ENCODE measurements around the gene MEG3.

MEG3 gene

GRCh38 chr14:100851946-100852620 lies 26.2 kb downstream of the MEG3 start:
- Mint-ChIP-seq H3K27me3 (no peaks in the 10 kb centered on the region), H3K36me3 (ENCODE audit: low read depth) (no peaks in the 10 kb centered on the region), H3K4me3 (no peak overlapping the region), H3K27ac (no peak overlapping the region), H3K4me1 (ENCODE audit: low read depth) (no peaks in the 10 kb centered on the region), H3K9me3 (no peaks in the 10 kb centered on the region)
- DNase-seq, result no peak

- H3K4me1 Mint-ChIP-seq (ENCODE audit: low read depth), result no peaks in the 10 kb centered on the region
- no peaks in the 10 kb centered on the region for H3K9me3 Mint-ChIP-seq
- H3K27ac Mint-ChIP-seq, result no peak overlapping the region
- no peaks in the 10 kb centered on the region for H3K27me3 Mint-ChIP-seq
- H3K4me3 Mint-ChIP-seq, result no peak overlapping the region
- H3K36me3 Mint-ChIP-seq (ENCODE audit: low read depth), result no peaks in the 10 kb centered on the region
- no peak for DNase-seq
These were observed 28.5 kb downstream of the MEG3 start for GRCh38 chr14:100854435-100854834.

- Mint-ChIP-seq H3K4me3 (no peak overlapping the region), H3K27me3 (peaks cover 8% of the 10 kb centered on the region), H3K27ac (no peak overlapping the region), H3K9me3 (no peaks in the 10 kb centered on the region), H3K4me1 (ENCODE audit: low read depth) (no peaks in the 10 kb centered on the region), H3K36me3 (ENCODE audit: low read depth) (no peaks in the 10 kb centered on the region)
- DNase-seq, result no peak
These were observed 29.5 kb downstream of the MEG3 start for GRCh38 chr14:100855256-100855930.

GRCh38 chr14:100856056-100856950 lies 30.4 kb downstream of the MEG3 start:
- H3K4me1 Mint-ChIP-seq (ENCODE audit: low read depth), result no peaks in the 10 kb centered on the region
- no peaks in the 10 kb centered on the region for H3K36me3 Mint-ChIP-seq (ENCODE audit: low read depth)
- H3K4me3 Mint-ChIP-seq, result no peak overlapping the region
- no peak for DNase-seq
- H3K27ac Mint-ChIP-seq, result no peak overlapping the region
- H3K9me3 Mint-ChIP-seq, result no peaks in the 10 kb centered on the region
- H3K27me3 Mint-ChIP-seq, result peaks cover 10% of the 10 kb centered on the region

GRCh38 chr14:100857233-100857922 lies 31.5 kb downstream of the MEG3 start:
- no peaks in the 10 kb centered on the region for H3K4me1 Mint-ChIP-seq (ENCODE audit: low read depth)
- no peaks in the 10 kb centered on the region for H3K36me3 Mint-ChIP-seq (ENCODE audit: low read depth)
- no peak overlapping the region for H3K27ac Mint-ChIP-seq
- H3K4me3 Mint-ChIP-seq, result no peak overlapping the region
- no peak for DNase-seq
- H3K9me3 Mint-ChIP-seq, result no peaks in the 10 kb centered on the region
- peaks cover 10% of the 10 kb centered on the region for H3K27me3 Mint-ChIP-seq

- Mint-ChIP-seq H3K9me3 (no peaks in the 10 kb centered on the region), H3K36me3 (ENCODE audit: low read depth) (no peaks in the 10 kb centered on the region), H3K4me3 (no peak overlapping the region), H3K27ac (no peak overlapping the region), H3K4me1 (ENCODE audit: low read depth) (no peaks in the 10 kb centered on the region), H3K27me3 (peaks cover 10% of the 10 kb centered on the region)
- DNase-seq, result no peak
These were observed 32.3 kb downstream of the MEG3 start for GRCh38 chr14:100857923-100858837.

- H3K36me3 Mint-ChIP-seq (ENCODE audit: low read depth), result no peaks in the 10 kb centered on the region
These were observed 32.9 kb downstream of the MEG3 start for GRCh38 chr14:100858838-100859220.

GRCh38 chr14:100859781-100860180 lies 33.9 kb downstream of the MEG3 start:
- no peak for DNase-seq
- no peaks in the 10 kb centered on the region for H3K36me3 Mint-ChIP-seq (ENCODE audit: low read depth)
- no peaks in the 10 kb centered on the region for H3K4me1 Mint-ChIP-seq (ENCODE audit: low read depth)
- H3K9me3 Mint-ChIP-seq, result no peaks in the 10 kb centered on the region
- no peak overlapping the region for H3K4me3 Mint-ChIP-seq
- H3K27ac Mint-ChIP-seq, result no peak overlapping the region
- peaks cover 10% of the 10 kb centered on the region for H3K27me3 Mint-ChIP-seq

More at GRCh38 chr14:100858838-100859220, 32.9 kb downstream of the MEG3 start:
- no peak overlapping the region for H3K4me3 Mint-ChIP-seq
- no peak for DNase-seq
- H3K4me1 Mint-ChIP-seq (ENCODE audit: low read depth), result no peaks in the 10 kb centered on the region
- no peaks in the 10 kb centered on the region for H3K9me3 Mint-ChIP-seq
- peaks cover 10% of the 10 kb centered on the region for H3K27me3 Mint-ChIP-seq
- no peak overlapping the region for H3K27ac Mint-ChIP-seq

- DNase-seq, result no peak
- peaks cover 10% of the 10 kb centered on the region for H3K27me3 Mint-ChIP-seq
- no peaks in the 10 kb centered on the region for H3K9me3 Mint-ChIP-seq
- no peaks in the 10 kb centered on the region for H3K36me3 Mint-ChIP-seq (ENCODE audit: low read depth)
- no peaks in the 10 kb centered on the region for H3K4me1 Mint-ChIP-seq (ENCODE audit: low read depth)
- no peak overlapping the region for H3K4me3 Mint-ChIP-seq
- H3K27ac Mint-ChIP-seq, result no peak overlapping the region
These were observed 34.8 kb downstream of the MEG3 start for GRCh38 chr14:100860556-100861187.

- no peak overlapping the region for H3K4me3 Mint-ChIP-seq
- H3K4me1 Mint-ChIP-seq (ENCODE audit: low read depth), result no peaks in the 10 kb centered on the region
- peaks cover 10% of the 10 kb centered on the region for H3K27me3 Mint-ChIP-seq
- no peak overlapping the region for H3K27ac Mint-ChIP-seq
- no peak for DNase-seq
- H3K9me3 Mint-ChIP-seq, result no peaks in the 10 kb centered on the region
- no peaks in the 10 kb centered on the region for H3K36me3 Mint-ChIP-seq (ENCODE audit: low read depth)
These were observed 35.4 kb downstream of the MEG3 start for GRCh38 chr14:100861188-100861936.

- no peak for DNase-seq
- no peaks in the 10 kb centered on the region for H3K4me1 Mint-ChIP-seq (ENCODE audit: low read depth)
- H3K4me3 Mint-ChIP-seq, result no peak overlapping the region
- H3K9me3 Mint-ChIP-seq, result no peaks in the 10 kb centered on the region
- H3K27ac Mint-ChIP-seq, result no peak overlapping the region
- no peaks in the 10 kb centered on the region for H3K36me3 Mint-ChIP-seq (ENCODE audit: low read depth)
- peaks cover 10% of the 10 kb centered on the region for H3K27me3 Mint-ChIP-seq
These were observed 36.0 kb downstream of the MEG3 start for GRCh38 chr14:100861937-100862247.

- no peak overlapping the region for H3K4me3 Mint-ChIP-seq
- H3K27me3 Mint-ChIP-seq, result peaks cover 10% of the 10 kb centered on the region
- no peak for DNase-seq
- no peak overlapping the region for H3K27ac Mint-ChIP-seq
- H3K36me3 Mint-ChIP-seq (ENCODE audit: low read depth), result no peaks in the 10 kb centered on the region
- no peaks in the 10 kb centered on the region for H3K4me1 Mint-ChIP-seq (ENCODE audit: low read depth)
- no peaks in the 10 kb centered on the region for H3K9me3 Mint-ChIP-seq
These were observed 36.4 kb downstream of the MEG3 start for GRCh38 chr14:100862277-100862676.

GRCh38 chr14:100862793-100863192 lies 36.9 kb downstream of the MEG3 start:
- Mint-ChIP-seq H3K4me3 (no peak overlapping the region), H3K27ac (no peak overlapping the region), H3K4me1 (ENCODE audit: low read depth) (no peaks in the 10 kb centered on the region), H3K27me3 (peaks cover 10% of the 10 kb centered on the region), H3K36me3 (ENCODE audit: low read depth) (no peaks in the 10 kb centered on the region), H3K9me3 (no peaks in the 10 kb centered on the region)
- no peak for DNase-seq

Measured in activated T-cell treated with anti-CD3 and anti-CD28 coated beads, Interleukin-2, amount 50 U/mL, for 24 hours (primary cell).